Ovary (tissue), 3 donors: ENCODE results near the gene RASGEF1C.

Experiments
- EP300 ChIP-seq: sonication (generic); formaldehyde crosslinking; IDR thresholded peaks from one replicate; pipeline ENCODE4 v1.6.1; 2017; ENCODE audit warnings: antibody characterized with exemption
- POLR2A ChIP-seq: fragments of 450-650 bp; IDR thresholded peaks from one replicate; pipeline ENCODE4 v1.6.1; 2017; ENCODE audit warnings: antibody characterized with exemption, mild to moderate bottlenecking, moderate library complexity
- TF ChIP-seq, protein P1 (sequence below), 3 donors: fragments of 450-650 bp in 2 of 3; fragments of 200-600 bp in 1 of 3; IDR thresholded peaks; one replicate each; pipeline versions ENCODE4 v1.5.1 to v1.8.0; 2016 to 2022; ENCODE audit warnings: antibody characterized with exemption in 3 of 3, mild to moderate bottlenecking in 1 of 3
- donor health status: DM: no; HTN: no; CAD: no.

DNA sequence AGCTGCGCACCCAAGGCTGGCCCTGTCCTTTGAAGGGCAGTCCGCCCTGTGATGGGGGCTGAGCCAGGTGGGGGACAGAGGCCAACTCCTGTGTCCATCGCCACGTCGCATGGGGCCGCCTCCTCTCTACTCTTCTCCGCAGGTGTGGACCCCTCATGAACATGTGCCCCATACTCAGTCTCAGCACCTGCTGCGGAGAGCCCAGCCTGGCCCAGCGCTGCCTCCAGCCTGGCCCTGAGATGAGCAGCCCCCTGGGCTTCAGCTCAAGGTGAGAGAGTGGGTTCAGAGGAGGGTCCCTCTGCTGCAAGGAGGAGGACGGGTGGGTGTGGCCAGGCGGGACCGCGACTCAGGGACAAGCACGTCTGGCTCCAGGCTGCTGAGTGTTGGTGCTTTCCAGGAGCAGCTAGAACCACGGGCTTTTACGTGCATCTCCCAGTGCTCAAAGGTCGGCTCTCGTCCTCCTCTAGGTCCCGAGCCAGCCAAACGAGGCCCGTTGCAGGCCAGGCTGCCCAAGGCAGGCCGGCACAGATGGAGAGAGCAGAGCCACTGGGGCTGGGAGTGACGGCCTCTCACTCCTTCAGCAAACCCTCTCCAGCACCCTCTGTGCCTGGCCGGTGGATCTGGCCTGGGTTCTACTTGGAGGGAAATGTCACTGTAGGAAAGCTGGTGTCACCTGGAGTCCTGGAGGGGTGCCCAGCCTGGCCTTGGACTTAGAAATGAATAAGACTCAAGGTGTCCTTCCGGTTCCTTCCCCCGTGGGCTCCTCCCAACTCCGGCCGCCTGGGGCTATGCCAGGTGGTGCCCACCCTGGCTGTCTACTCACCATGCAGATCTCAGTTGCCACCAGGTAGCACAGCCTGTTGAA is 88.5 kb downstream of the RASGEF1C start:
- TF ChIP-seq, protein P1, sequence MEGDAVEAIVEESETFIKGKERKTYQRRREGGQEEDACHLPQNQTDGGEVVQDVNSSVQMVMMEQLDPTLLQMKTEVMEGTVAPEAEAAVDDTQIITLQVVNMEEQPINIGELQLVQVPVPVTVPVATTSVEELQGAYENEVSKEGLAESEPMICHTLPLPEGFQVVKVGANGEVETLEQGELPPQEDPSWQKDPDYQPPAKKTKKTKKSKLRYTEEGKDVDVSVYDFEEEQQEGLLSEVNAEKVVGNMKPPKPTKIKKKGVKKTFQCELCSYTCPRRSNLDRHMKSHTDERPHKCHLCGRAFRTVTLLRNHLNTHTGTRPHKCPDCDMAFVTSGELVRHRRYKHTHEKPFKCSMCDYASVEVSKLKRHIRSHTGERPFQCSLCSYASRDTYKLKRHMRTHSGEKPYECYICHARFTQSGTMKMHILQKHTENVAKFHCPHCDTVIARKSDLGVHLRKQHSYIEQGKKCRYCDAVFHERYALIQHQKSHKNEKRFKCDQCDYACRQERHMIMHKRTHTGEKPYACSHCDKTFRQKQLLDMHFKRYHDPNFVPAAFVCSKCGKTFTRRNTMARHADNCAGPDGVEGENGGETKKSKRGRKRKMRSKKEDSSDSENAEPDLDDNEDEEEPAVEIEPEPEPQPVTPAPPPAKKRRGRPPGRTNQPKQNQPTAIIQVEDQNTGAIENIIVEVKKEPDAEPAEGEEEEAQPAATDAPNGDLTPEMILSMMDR (IDR thresholded peaks at IDR 0.05) = no peak
- no peak for TF ChIP-seq POLR2A
- no peak for TF ChIP-seq EP300
